ENCODE data around the gene CD58. TPM values are rescaled to one million over a fixed set of nuclear protein-coding genes. Genes with fewer than 3 reads are reported as not detected.

CD58 gene
- total and polyA plus RNA-seq, 4 donors, result 5.1 to 30.2 (median 10.8) TPM

DNA sequence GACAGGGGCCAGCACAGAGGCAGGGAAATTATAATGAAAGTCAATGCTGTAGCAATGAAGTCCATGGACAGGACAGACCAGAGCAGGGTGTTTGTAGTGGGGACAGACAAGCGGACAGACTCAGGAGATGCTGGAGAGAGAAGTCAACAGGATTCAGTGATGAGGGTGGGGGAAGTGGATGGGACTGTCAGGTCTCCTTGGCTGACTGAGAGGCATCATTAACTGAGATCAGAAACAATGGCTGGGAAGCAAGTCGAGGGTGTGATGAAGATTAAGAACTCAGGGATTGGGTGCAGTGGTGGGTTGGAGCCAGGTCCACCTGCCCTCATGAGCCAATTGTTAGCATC lies 25.5 kb downstream of the CD58 start:
- WGBS, result 92% methylated on average over 2 of the region's 2 CpGs
- Histone ChIP-seq H3K27ac (ENCODE audit: low read depth in 1 of 2, low read length in 2 of 2) (no peak overlapping the region), H3K9ac (ENCODE audit: low read depth in 1 of 2, low read length in 2 of 2) (no peak overlapping the region)

More for the DNA sequence above, 25.5 kb downstream of the CD58 start:
- no peaks in the 10 kb centered on the region for H3K9me3 ChIP-seq (ENCODE audit: control insufficient read depth in 4 of 4, low read length in 3 of 4)
- H3K4me1 ChIP-seq (ENCODE audit: control insufficient read depth in 4 of 4, insufficient read depth in 4 of 4, low read length in 3 of 4), result no peaks in the 10 kb centered on the region
- H3K27me3 ChIP-seq (ENCODE audit: control insufficient read depth in 4 of 4, insufficient read depth in 4 of 4, low read length in 3 of 4), result no peaks in the 10 kb centered on the region
- DNase-seq (ENCODE audit: low spot score), result no peak
- H3K36me3 ChIP-seq (ENCODE audit: control insufficient read depth in 4 of 4, insufficient read depth in 3 of 4, low read depth in 1 of 4, low read length in 3 of 4), result peaks cover 0 to 4% (median 2%) of the 10 kb centered on the region in 4 donors
- H3K4me3 ChIP-seq (ENCODE audit: low read depth in 1 of 3, low read length in 3 of 3), result no peak overlapping the region
- TF ChIP-seq, protein P1, sequence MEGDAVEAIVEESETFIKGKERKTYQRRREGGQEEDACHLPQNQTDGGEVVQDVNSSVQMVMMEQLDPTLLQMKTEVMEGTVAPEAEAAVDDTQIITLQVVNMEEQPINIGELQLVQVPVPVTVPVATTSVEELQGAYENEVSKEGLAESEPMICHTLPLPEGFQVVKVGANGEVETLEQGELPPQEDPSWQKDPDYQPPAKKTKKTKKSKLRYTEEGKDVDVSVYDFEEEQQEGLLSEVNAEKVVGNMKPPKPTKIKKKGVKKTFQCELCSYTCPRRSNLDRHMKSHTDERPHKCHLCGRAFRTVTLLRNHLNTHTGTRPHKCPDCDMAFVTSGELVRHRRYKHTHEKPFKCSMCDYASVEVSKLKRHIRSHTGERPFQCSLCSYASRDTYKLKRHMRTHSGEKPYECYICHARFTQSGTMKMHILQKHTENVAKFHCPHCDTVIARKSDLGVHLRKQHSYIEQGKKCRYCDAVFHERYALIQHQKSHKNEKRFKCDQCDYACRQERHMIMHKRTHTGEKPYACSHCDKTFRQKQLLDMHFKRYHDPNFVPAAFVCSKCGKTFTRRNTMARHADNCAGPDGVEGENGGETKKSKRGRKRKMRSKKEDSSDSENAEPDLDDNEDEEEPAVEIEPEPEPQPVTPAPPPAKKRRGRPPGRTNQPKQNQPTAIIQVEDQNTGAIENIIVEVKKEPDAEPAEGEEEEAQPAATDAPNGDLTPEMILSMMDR (IDR thresholded peaks at IDR 0.05; ENCODE audit: low read depth, low read length, missing input control), result no peak
- TF ChIP-seq YY1 (IDR thresholded peaks at IDR 0.05), result no peak
- TF ChIP-seq HNF4G (IDR thresholded peaks at IDR 0.05), result no peak
- TF ChIP-seq, protein P2, sequence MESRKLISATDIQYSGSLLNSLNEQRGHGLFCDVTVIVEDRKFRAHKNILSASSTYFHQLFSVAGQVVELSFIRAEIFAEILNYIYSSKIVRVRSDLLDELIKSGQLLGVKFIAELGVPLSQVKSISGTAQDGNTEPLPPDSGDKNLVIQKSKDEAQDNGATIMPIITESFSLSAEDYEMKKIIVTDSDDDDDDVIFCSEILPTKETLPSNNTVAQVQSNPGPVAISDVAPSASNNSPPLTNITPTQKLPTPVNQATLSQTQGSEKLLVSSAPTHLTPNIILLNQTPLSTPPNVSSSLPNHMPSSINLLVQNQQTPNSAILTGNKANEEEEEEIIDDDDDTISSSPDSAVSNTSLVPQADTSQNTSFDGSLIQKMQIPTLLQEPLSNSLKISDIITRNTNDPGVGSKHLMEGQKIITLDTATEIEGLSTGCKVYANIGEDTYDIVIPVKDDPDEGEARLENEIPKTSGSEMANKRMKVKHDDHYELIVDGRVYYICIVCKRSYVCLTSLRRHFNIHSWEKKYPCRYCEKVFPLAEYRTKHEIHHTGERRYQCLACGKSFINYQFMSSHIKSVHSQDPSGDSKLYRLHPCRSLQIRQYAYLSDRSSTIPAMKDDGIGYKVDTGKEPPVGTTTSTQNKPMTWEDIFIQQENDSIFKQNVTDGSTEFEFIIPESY (IDR thresholded peaks at IDR 0.05), result no peak
- no peak for TF ChIP-seq EGR1 (IDR thresholded peaks at IDR 0.05; ENCODE audit: low read depth in 2 of 2)
- no peak for TF ChIP-seq FOXA2 (IDR thresholded peaks at IDR 0.05)
- TF ChIP-seq JUND (IDR thresholded peaks at IDR 0.05), result no peak
- no peak for TF ChIP-seq TAF1 (conservative IDR thresholded peaks at IDR 0.05)
- no peak for TF ChIP-seq RXRA (IDR thresholded peaks at IDR 0.05)
- TF ChIP-seq NR2F2 (IDR thresholded peaks at IDR 0.05), result no peak
- TF ChIP-seq, protein P3, sequence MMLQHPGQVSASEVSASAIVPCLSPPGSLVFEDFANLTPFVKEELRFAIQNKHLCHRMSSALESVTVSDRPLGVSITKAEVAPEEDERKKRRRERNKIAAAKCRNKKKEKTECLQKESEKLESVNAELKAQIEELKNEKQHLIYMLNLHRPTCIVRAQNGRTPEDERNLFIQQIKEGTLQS (IDR thresholded peaks at IDR 0.05), result no peak
- no peak for TF ChIP-seq FOXA1 (IDR thresholded peaks at IDR 0.05)
- TF ChIP-seq, protein P4, sequence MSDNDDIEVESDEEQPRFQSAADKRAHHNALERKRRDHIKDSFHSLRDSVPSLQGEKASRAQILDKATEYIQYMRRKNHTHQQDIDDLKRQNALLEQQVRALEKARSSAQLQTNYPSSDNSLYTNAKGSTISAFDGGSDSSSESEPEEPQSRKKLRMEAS (IDR thresholded peaks at IDR 0.05), result no peak
- TF ChIP-seq, protein P5, sequence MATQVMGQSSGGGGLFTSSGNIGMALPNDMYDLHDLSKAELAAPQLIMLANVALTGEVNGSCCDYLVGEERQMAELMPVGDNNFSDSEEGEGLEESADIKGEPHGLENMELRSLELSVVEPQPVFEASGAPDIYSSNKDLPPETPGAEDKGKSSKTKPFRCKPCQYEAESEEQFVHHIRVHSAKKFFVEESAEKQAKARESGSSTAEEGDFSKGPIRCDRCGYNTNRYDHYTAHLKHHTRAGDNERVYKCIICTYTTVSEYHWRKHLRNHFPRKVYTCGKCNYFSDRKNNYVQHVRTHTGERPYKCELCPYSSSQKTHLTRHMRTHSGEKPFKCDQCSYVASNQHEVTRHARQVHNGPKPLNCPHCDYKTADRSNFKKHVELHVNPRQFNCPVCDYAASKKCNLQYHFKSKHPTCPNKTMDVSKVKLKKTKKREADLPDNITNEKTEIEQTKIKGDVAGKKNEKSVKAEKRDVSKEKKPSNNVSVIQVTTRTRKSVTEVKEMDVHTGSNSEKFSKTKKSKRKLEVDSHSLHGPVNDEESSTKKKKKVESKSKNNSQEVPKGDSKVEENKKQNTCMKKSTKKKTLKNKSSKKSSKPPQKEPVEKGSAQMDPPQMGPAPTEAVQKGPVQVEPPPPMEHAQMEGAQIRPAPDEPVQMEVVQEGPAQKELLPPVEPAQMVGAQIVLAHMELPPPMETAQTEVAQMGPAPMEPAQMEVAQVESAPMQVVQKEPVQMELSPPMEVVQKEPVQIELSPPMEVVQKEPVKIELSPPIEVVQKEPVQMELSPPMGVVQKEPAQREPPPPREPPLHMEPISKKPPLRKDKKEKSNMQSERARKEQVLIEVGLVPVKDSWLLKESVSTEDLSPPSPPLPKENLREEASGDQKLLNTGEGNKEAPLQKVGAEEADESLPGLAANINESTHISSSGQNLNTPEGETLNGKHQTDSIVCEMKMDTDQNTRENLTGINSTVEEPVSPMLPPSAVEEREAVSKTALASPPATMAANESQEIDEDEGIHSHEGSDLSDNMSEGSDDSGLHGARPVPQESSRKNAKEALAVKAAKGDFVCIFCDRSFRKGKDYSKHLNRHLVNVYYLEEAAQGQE (IDR thresholded peaks at IDR 0.05), result no peak
- TF ChIP-seq GABPA (IDR thresholded peaks at IDR 0.05 in 1 of 2, conservative IDR thresholded peaks at IDR 0.05 in 1 of 2), result no peak
- no peak for TF ChIP-seq HNF4A (conservative IDR thresholded peaks at IDR 0.05)
- TF ChIP-seq SP1 (IDR thresholded peaks at IDR 0.05), result no peak
- no peak for TF ChIP-seq RAD21 (IDR thresholded peaks at IDR 0.05)
